ENCODE data around the gene CACTIN.

DNA sequence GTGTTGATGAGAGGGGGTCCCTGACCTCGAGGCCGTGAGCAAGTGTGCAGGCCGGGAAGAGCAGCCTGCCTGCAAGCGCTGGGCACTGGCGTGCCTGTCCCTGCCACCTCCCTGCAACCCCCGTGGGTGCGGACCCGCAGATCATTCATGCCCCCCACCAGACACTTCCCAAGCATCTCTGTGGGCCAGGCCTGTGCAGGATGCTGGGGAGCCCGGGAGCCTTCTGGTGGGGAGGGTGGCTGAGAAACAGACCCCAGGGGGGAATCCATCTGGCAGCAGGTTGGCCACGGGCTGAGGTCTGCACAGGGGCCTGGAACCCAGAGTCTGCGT lies 18.4 kb upstream of the CACTIN start:
- TF ChIP-seq, protein P1, sequence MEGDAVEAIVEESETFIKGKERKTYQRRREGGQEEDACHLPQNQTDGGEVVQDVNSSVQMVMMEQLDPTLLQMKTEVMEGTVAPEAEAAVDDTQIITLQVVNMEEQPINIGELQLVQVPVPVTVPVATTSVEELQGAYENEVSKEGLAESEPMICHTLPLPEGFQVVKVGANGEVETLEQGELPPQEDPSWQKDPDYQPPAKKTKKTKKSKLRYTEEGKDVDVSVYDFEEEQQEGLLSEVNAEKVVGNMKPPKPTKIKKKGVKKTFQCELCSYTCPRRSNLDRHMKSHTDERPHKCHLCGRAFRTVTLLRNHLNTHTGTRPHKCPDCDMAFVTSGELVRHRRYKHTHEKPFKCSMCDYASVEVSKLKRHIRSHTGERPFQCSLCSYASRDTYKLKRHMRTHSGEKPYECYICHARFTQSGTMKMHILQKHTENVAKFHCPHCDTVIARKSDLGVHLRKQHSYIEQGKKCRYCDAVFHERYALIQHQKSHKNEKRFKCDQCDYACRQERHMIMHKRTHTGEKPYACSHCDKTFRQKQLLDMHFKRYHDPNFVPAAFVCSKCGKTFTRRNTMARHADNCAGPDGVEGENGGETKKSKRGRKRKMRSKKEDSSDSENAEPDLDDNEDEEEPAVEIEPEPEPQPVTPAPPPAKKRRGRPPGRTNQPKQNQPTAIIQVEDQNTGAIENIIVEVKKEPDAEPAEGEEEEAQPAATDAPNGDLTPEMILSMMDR (IDR thresholded peaks at IDR 0.05; ENCODE audit: low read length), result no peak
- no peak for TF ChIP-seq EZH2 (IDR thresholded peaks at IDR 0.05; ENCODE audit: borderline replicate concordance, low read length)

Data from OCI-LY1 (cell line).